GM12865 (cell line): ENCODE results near the gene TMEM150C.

ENCODE experiments used
- DNase-seq: peaks from one replicate; pipeline ENCODE4 v3.0.0; 2010; ENCODE audit warnings: low read depth
- H3K4me3 ChIP-seq: 2 replicates; pipeline ENCODE4 v1.5.1; 2011; ENCODE audit warnings: mild to moderate bottlenecking, low read depth, low read length, control low read depth
- TF ChIP-seq, protein P1 (sequence below): IDR thresholded peaks from 2 replicates; pipeline ENCODE4 v1.5.1; 2011; ENCODE audit warnings: low read length, control low read depth, low read depth, inconsistent platforms; ENCODE audit not compliant: insufficient read depth; ENCODE audit errors: missing control alignments

The TMEM150C gene

DNA sequence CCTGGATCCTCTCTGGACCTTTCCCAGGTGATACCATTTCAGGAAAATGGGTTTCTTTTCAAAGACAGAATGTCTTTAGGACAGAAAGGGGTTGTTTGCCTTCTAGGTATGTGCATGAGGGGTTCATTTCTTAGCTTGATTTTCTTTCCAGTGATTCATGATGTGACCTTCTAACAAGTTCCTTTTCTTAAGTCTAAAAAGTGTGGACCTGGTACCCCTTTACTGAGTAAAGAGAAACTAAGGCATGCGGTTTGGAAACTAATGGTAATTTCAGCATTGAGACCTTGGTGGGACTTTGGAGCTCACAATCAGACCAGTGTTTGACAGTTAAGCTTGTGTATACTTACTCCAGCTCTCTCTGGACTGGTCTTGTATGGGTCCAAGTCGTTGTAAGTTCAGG, 122.7 kb downstream of the TMEM150C start:
- TF ChIP-seq, protein P1, sequence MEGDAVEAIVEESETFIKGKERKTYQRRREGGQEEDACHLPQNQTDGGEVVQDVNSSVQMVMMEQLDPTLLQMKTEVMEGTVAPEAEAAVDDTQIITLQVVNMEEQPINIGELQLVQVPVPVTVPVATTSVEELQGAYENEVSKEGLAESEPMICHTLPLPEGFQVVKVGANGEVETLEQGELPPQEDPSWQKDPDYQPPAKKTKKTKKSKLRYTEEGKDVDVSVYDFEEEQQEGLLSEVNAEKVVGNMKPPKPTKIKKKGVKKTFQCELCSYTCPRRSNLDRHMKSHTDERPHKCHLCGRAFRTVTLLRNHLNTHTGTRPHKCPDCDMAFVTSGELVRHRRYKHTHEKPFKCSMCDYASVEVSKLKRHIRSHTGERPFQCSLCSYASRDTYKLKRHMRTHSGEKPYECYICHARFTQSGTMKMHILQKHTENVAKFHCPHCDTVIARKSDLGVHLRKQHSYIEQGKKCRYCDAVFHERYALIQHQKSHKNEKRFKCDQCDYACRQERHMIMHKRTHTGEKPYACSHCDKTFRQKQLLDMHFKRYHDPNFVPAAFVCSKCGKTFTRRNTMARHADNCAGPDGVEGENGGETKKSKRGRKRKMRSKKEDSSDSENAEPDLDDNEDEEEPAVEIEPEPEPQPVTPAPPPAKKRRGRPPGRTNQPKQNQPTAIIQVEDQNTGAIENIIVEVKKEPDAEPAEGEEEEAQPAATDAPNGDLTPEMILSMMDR, result no peak
- DNase-seq, result no peak
- H3K4me3 ChIP-seq, result no peak overlapping the region

DNA sequence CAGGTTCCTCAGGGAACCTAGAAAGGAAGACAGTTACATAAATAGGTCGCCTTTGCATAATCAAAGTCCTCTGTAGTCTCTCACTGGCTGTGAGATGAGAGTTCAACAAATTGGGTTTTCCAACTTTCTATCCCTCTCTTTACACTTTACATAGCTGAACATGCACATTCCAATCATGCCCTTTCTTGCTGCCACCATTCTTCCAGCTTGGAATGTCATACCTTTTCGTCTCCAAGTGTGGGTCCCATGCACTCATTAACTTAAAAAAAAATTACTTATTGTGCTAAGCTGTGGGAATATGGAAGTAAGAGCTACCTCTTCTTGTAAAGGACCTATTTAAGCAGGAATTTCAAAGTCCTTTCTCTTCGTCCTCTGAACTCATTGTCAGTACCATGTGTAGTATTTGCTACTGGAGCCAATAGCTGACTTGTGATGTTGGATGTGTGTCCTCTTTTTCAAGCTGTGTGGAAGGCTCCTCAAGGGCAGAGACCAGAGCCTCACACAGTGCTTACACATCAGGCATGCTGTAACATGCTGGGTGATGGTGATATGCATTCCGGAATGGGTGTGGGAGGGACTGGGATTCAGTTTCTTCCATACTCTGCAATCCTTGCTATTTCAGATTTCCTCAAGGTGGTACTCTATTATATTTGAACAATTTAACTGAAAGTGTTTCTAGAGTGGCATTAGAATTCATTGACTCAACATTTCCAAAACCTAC, 124.3 kb downstream of the TMEM150C start:
- DNase-seq, result no peak
- TF ChIP-seq, protein P1, result no peak
- no peak overlapping the region for H3K4me3 ChIP-seq

DNA sequence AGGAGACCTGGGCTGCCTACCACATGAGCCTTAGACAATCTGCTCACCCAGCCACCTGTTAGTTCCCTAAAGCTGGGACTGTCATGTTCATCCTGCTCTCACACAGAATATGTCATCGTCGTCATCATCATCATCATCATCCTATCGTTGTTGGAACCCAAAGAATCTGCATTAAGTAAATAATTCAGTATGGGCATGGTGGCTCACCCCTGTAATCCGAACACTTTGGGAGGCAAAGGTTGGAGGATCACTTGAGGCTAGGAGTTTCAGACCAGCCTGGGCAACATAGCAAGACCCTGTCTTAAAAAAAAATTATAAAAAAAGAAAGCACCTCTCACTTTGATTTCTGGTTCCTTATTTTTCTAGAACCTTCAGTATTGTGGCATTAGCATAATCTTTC, 125.0 kb downstream of the TMEM150C start:
- no peak overlapping the region for H3K4me3 ChIP-seq
- DNase-seq, result no peak
- TF ChIP-seq, protein P1, result no peak

DNA sequence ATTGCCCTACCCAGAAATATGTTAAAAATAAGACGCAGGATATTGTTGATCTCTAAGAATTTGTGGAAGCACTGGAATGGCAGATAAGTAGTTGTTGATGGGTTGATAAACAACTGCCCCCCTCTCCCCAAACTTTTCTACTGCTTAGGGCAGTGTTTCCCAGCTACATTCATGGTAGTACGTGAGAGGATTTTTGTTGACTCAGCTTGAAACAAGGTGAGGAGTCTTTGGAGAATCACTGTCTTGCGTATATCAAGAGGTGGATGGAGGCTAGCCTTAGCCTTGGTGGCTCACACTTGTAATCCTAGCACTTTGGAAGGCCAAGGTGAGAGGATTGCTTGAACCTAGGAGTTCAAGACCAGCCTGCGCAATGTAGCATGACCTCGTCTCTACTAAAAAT, 125.7 kb downstream of the TMEM150C start:
- DNase-seq, result no peak
- TF ChIP-seq, protein P1, result no peak
- H3K4me3 ChIP-seq, result no peak overlapping the region

DNA sequence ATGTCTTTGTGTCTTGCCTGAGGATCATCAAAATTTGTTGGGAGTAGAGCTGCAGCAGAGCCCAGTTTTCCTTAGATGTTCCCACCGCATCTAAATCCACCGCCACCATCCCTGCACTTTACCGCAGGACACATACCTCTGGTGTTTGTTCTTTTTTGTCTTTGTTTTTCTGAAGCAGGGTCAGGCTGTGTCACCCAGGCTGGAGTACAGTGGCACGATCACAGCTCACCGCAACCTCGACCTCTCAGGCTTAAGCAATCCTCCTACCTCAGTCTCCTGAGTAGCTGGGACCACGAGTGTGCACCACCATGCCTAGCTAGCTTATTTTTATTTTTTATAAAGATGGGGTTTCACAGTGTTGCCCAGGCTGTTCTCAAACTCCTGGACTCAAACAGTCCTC, 126.8 kb downstream of the TMEM150C start:
- TF ChIP-seq, protein P1, result no peak
- no peak for DNase-seq
- H3K4me3 ChIP-seq, result no peak overlapping the region

DNA sequence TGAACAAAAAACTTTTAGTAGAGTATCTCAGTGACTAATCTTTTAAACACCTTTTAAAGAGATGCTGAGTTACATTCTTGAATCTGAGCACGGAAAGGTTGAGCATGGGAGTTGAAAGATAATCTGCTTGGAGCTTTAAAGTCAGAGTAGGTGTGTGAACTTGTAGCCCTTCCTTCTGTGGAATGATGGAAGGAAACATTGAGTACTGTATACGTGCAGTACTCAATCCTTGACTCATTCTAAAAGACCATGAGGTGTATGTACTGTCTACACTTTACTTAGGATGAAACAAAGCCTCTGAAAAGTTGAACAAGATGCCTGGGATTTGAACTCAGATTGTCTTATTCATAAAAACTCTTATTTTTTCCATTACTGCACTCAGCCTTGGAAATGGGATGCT, 128.0 kb downstream of the TMEM150C start:
- TF ChIP-seq, protein P1, result no peak
- H3K4me3 ChIP-seq, result no peak overlapping the region
- DNase-seq, result no peak
